NB4 (cell line): ENCODE data around the gene TXNDC2.

Experiments
- DNase-seq: peaks from one replicate; pipeline ENCODE4 v3.0.0; 2010; ENCODE audit warnings: low read depth
- H3K4me3 ChIP-seq: one replicate; pipeline ENCODE4 v1.5.1; 2011; ENCODE audit warnings: mild to moderate bottlenecking, low read depth, low read length, moderate library complexity
- CTCF ChIP-seq: IDR thresholded peaks from one replicate; pipeline ENCODE4 v1.5.1; 2012; ENCODE audit warnings: low read depth, low read length
- MAX ChIP-seq: IDR thresholded peaks from 2 replicates; pipeline ENCODE4 v1.6.1; 2011; ENCODE audit warnings: low read depth, low read length
- MYC ChIP-seq: IDR thresholded peaks from 2 replicates; pipeline ENCODE4 v1.6.1; 2011; ENCODE audit warnings: low read depth, low read length
- POLR2A ChIP-seq: IDR thresholded peaks from 2 replicates; pipeline ENCODE4 v1.6.1; 2011; ENCODE audit warnings: mild to moderate bottlenecking; ENCODE audit not compliant: insufficient read length; ENCODE audit errors: extremely low read depth

The TXNDC2 gene

DNA sequence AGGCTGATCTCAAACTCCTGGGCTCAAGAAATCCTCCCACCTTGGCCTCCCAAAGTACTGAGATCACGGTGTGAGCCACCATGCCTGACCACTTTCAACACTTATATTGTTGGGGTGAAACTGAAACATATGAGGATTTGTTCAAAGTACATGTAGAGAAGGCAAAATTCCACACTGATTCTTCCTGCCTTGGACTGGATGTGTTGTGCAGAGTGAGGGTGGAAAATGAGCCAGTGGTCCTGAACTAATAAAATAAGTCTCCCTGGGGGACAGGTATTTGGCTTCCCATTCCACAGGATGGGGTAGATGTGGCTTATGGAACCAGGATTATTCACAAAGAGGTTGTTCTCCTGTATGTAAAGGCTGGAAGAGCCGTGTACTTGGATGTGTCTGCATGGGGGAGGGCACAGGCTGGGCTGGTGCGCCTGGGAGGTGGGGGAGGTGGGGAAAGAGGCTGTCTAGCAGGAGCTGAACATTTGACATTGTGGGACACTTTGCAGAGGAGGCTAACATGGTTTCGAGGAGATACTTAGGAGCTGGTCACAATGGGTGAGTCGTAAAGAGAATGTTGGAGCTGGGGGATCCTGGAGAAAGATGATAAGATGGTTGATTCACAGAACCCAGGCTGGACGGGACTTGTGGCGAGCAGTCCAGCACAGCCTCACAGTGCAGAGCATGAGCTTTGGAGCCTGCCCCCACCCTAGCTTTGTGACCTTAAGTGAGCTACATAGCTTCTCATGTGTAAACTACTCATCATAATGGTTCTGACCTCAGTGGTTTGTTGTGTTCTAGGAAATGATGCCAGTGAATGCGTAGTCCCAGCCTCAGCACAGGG is at the start of gene TXNDC2:
Gene TXNDC2 (plus strand): TSS at position 804 of the 835 bp plus-strand sequence. CDS start 708 bp downstream, outside the sequence.
- no peak for DNase-seq
- no peak within 1 kb of the TSS for H3K4me3 ChIP-seq
- TF ChIP-seq CTCF (no peak), POLR2A (no peak), MYC (no peak), MAX (no peak)

DNA sequence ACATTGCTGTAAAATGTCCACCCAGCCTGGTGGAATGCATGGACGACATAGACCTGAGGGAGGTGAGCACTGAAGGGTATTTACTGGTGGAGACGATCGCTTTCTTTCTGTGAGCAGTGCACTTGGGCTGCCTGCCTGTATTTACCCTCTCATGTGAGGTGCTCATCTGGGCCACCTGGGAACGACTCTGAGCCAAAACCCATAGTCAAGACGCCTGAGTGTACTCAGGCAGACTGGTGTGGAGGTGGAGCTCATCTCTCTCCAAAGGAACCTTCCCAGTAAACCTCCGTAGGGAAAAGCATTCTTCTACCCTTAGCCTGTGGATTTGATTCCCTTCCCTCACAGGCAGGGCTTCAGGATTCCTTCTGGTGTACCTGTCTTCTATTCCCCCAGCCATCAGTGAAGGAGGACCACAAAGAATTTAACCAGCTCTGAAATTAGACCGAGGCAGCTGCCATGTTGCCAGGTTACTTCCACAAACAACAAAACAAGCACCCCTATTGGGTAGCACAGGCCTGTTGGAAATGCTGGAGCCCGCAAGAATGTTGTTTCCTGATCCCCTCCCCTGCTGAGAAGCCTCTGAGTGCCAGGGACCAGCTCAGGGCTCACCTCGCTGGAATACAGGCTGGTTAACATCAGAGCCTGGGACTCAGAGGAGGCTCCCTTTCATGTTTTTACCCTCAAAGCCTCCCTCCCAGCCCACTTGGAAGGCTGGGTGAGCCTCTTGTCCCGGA is 47.5 kb upstream of the TXNDC2 start:
- no peak for DNase-seq
- TF ChIP-seq MAX, result no peak
- TF ChIP-seq CTCF, result no peak
- TF ChIP-seq POLR2A, result no peak
- no peak for TF ChIP-seq MYC
- no peak overlapping the region for H3K4me3 ChIP-seq

DNA sequence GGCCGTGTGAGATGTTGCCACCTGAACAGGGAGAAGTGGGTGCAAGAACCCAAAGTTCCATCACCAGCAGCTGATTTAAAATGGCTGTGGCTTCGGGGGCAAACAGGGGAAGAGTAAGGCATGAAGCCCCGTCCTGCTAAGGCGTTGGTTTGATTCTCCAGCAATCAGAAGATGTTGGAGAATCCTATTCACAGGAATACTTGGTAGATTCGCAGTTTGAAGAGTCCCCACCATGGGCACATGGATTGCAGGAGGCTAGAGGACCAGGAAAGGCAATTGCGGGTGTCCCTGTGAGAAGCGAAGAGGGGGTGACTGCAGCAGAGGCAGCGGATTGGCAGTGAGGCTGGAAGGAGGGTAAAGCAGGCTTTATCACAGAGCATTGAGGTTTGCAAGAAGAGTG is 46.6 kb upstream of the TXNDC2 start:
- TF ChIP-seq CTCF, result no peak
- TF ChIP-seq POLR2A, result no peak
- TF ChIP-seq MYC, result no peak
- no peak for TF ChIP-seq MAX

DNA sequence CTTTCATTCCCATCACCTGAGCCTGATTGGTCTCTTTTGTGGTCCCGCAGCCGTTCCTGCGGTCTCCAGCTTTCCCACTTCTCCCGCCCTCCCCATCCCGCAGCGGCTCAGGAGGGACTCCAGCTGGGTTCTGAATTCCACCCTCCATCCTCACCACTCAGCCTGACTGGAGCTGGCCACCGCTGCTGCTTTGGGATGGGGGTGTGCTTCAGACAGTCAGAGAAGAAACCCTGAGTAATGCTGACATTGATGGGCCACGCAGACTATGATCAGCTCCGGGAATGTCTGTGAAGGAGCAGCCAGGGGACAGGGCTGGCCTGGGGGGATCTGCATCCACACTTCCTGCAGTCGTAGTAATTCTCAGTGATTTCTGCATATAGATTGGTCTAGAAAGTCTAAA is 45.9 kb upstream of the TXNDC2 start:
- TF ChIP-seq CTCF, result no peak
- no peak for TF ChIP-seq POLR2A
- no peak for TF ChIP-seq MAX
- TF ChIP-seq MYC, result no peak
- no peak for DNase-seq
- H3K4me3 ChIP-seq, result no peak overlapping the region

More for the DNA sequence above, 46.6 kb upstream of the TXNDC2 start:
- no peak overlapping the region for H3K4me3 ChIP-seq
- DNase-seq, result no peak

DNA sequence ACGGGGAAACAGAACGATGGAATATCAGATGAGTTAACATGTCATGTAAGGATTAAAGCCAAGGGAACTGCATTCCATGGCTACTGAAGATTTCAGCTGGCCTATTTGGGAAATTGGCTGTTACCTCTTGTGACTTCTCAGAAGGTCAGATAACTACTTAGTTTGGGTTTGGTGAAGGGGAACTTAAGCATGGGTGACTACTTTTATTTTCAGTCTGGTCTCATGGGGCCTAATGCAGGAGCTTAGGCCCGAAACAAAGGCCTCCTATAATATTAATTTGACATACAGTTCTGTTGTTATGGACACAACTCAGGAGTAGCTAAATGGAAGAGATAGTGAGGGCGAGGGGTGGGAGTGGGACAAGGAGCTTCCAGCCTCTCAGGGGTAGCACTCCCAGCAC is 44.0 kb upstream of the TXNDC2 start:
- H3K4me3 ChIP-seq, result no peak overlapping the region
- no peak for DNase-seq
- TF ChIP-seq MAX, result no peak
- TF ChIP-seq CTCF, result no peak
- no peak for TF ChIP-seq MYC
- TF ChIP-seq POLR2A, result no peak
